Prostate gland (tissue), 1 donor: ENCODE results near the gene KCNG2.

ENCODE experiments used
- POLR2A ChIP-seq: fragments of 450-650 bp; IDR thresholded peaks from one replicate; pipeline ENCODE4 v1.6.1; 2016; ENCODE audit warnings: antibody characterized with exemption, mild to moderate bottlenecking
- POLR2AphosphoS5 ChIP-seq: sonication (generic); formaldehyde crosslinking; IDR thresholded peaks from one replicate; pipeline ENCODE4 v1.6.1; 2017; ENCODE audit warnings: antibody characterized with exemption

DNA sequence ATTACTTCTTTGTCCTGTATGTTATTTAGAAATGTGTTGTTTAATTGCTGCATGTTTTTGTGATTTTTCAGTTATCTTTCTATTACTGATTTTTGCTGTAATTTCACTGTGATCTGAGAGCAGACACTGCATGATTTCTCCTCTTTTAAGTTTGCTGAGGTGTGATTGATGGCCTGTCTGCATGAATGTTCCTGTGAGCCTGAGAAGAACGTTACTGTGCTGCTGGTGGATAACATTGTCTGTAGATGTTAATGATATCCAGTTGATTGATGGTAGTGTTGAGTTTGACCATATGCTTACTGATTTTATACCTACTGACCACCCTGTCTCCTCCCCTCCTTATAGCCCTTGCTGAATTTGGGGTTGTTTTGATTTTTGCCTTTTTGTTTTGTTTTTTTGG lies 37.4 kb upstream of the KCNG2 start:
- TF ChIP-seq POLR2A: no peak
- TF ChIP-seq POLR2AphosphoS5: no peak
